Measurements from ENCODE around the gene TBC1D8. TPM values are rescaled to one million over a fixed set of nuclear protein-coding genes. Genes with fewer than 3 reads are reported as not detected.

Gene TBC1D8
- total and polyA plus RNA-seq, 2 of the 13 experiments (the other 11 are each of a cell fraction or from before 2014, with no cell fraction given), result 45.1 to 95.4 TPM

DNA sequence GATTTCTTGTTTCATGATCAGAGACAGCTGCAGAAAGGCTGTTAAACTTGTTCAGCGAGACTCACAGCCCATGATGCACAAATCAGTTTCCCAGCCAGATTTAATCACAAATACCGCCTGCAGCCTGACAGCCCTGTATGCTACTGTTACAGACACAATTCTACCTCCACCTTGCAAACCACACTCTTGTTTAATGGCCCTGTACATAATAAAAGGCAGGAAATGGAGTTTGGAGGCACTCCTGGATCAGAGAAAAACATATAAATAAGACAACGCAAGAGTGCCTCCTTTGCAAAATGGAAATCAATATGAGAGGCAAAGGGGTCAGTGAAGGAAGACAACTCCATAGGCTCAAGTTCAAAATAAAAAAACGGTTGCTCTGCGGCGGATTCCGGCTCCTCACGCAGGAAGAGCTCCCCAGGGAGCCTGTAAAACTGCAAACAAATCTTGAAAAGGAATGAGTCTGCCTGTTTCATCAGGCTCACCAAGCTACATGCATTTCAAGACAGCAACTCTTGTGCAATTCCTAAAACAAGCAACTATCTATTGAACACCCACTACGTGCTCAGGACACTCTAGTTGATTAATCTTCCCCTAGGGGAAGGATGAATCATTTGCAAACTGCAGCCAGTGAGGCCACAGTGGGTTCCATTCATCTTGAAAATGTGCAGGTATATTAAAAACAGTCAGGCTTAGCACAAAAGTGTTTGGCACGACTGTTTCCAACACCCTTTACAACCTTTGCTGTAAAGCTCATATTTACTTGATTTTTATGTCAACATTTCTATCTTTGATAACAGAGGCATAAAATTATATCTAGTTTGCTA is 37.5 kb downstream of the TBC1D8 start (continued):
- TF ChIP-seq, protein P1, sequence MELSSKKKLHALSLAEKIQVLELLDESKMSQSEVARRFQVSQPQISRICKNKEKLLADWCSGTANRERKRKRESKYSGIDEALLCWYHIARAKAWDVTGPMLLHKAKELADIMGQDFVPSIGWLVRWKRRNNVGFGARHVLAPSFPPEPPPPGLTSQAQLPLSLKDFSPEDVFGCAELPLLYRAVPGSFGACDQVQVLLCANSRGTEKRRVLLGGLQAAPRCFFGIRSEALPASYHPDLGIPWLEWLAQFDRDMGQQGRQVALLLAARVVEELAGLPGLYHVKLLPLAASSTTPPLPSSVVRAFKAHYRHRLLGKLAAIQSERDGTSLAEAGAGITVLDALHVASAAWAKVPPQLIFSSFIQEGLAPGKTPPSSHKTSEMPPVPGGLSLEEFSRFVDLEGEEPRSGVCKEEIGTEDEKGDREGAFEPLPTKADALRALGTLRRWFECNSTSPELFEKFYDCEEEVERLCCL (CRISPR knock-in tag; IDR thresholded peaks at IDR 0.05; ENCODE audit: borderline replicate concordance), result no peak
- no peak for TF ChIP-seq HNRNPH1 (optimal IDR thresholded peaks at IDR 0.05; ENCODE audit: low read depth, low read length)
- TF ChIP-seq ARNT2 (CRISPR knock-in tag; IDR thresholded peaks at IDR 0.05; ENCODE audit: low read depth), result 0 out of 2 replicates have a peak, but pooled peaks have one; percentile 42
- TF ChIP-seq FIP1L1 (IDR thresholded peaks at IDR 0.05; ENCODE audit: borderline replicate concordance, insufficient read depth, low read depth, low read length), result 0 out of 2 replicates have a peak, but pooled peaks have one; percentile 14
- no peak for TF ChIP-seq RFX1 (IDR thresholded peaks at IDR 0.05)
- TF ChIP-seq SMC3 (IDR thresholded peaks at IDR 0.05; ENCODE audit: low read length), result no peak
- TF ChIP-seq ZNF780A (CRISPR knock-in tag; IDR thresholded peaks at IDR 0.05), result no peak
- TF ChIP-seq, protein P2, sequence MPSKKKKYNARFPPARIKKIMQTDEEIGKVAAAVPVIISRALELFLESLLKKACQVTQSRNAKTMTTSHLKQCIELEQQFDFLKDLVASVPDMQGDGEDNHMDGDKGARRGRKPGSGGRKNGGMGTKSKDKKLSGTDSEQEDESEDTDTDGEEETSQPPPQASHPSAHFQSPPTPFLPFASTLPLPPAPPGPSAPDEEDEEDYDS (CRISPR knock-in tag; IDR thresholded peaks at IDR 0.05), result peak; percentile 53; the same call in 1 of the 2 replicates
- TF ChIP-seq ZNF207 (IDR thresholded peaks at IDR 0.05; ENCODE audit: borderline replicate concordance), result no peak
- TF ChIP-seq XRCC5 (optimal IDR thresholded peaks at IDR 0.05; ENCODE audit: low read length), result peak; percentile 53
- TF ChIP-seq CC2D1A (CRISPR knock-in tag; IDR thresholded peaks at IDR 0.05), result no peak
- TF ChIP-seq, protein P3, sequence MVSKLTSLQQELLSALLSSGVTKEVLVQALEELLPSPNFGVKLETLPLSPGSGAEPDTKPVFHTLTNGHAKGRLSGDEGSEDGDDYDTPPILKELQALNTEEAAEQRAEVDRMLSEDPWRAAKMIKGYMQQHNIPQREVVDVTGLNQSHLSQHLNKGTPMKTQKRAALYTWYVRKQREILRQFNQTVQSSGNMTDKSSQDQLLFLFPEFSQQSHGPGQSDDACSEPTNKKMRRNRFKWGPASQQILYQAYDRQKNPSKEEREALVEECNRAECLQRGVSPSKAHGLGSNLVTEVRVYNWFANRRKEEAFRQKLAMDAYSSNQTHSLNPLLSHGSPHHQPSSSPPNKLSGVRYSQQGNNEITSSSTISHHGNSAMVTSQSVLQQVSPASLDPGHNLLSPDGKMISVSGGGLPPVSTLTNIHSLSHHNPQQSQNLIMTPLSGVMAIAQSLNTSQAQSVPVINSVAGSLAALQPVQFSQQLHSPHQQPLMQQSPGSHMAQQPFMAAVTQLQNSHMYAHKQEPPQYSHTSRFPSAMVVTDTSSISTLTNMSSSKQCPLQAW (CRISPR knock-in tag; IDR thresholded peaks at IDR 0.05), result 0 out of 2 replicates have a peak, but pooled peaks have one; percentile 48
- TF ChIP-seq, protein P4, sequence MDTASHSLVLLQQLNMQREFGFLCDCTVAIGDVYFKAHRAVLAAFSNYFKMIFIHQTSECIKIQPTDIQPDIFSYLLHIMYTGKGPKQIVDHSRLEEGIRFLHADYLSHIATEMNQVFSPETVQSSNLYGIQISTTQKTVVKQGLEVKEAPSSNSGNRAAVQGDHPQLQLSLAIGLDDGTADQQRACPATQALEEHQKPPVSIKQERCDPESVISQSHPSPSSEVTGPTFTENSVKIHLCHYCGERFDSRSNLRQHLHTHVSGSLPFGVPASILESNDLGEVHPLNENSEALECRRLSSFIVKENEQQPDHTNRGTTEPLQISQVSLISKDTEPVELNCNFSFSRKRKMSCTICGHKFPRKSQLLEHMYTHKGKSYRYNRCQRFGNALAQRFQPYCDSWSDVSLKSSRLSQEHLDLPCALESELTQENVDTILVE (CRISPR knock-in tag; IDR thresholded peaks at IDR 0.05), result peak; percentile 82
- no peak for TF ChIP-seq REL (CRISPR knock-in tag; conservative IDR thresholded peaks at IDR 0.05)
- TF ChIP-seq, protein P5, sequence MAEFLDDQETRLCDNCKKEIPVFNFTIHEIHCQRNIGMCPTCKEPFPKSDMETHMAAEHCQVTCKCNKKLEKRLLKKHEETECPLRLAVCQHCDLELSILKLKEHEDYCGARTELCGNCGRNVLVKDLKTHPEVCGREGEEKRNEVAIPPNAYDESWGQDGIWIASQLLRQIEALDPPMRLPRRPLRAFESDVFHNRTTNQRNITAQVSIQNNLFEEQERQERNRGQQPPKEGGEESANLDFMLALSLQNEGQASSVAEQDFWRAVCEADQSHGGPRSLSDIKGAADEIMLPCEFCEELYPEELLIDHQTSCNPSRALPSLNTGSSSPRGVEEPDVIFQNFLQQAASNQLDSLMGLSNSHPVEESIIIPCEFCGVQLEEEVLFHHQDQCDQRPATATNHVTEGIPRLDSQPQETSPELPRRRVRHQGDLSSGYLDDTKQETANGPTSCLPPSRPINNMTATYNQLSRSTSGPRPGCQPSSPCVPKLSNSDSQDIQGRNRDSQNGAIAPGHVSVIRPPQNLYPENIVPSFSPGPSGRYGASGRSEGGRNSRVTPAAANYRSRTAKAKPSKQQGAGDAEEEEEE (CRISPR knock-in tag; IDR thresholded peaks at IDR 0.05; ENCODE audit: borderline replicate concordance), result no peak
- 0 out of 2 replicates have a peak, but pooled peaks have one; percentile 39 for TF ChIP-seq ETV6 (CRISPR knock-in tag; conservative IDR thresholded peaks at IDR 0.05)
- TF ChIP-seq, protein P6, sequence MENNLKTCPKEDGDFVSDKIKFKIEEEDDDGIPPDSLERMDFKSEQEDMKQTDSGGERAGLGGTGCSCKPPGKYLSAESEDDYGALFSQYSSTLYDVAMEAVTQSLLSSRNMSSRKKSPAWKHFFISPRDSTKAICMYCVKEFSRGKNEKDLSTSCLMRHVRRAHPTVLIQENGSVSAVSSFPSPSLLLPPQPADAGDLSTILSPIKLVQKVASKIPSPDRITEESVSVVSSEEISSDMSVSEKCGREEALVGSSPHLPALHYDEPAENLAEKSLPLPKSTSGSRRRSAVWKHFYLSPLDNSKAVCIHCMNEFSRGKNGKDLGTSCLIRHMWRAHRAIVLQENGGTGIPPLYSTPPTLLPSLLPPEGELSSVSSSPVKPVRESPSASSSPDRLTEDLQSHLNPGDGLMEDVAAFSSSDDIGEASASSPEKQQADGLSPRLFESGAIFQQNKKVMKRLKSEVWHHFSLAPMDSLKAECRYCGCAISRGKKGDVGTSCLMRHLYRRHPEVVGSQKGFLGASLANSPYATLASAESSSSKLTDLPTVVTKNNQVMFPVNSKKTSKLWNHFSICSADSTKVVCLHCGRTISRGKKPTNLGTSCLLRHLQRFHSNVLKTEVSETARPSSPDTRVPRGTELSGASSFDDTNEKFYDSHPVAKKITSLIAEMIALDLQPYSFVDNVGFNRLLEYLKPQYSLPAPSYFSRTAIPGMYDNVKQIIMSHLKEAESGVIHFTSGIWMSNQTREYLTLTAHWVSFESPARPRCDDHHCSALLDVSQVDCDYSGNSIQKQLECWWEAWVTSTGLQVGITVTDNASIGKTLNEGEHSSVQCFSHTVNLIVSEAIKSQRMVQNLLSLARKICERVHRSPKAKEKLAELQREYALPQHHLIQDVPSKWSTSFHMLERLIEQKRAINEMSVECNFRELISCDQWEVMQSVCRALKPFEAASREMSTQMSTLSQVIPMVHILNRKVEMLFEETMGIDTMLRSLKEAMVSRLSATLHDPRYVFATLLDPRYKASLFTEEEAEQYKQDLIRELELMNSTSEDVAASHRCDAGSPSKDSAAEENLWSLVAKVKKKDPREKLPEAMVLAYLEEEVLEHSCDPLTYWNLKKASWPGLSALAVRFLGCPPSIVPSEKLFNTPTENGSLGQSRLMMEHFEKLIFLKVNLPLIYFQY (CRISPR knock-in tag; IDR thresholded peaks at IDR 0.05; ENCODE audit: borderline replicate concordance), result peak; percentile 44; the same call in 1 of the 2 replicates
- no peak for TF ChIP-seq DNMT3B (CRISPR knock-in tag; conservative IDR thresholded peaks at IDR 0.05)

All from HepG2 (cell line).